GM21717 (cell line): ENCODE results near the gene KCNC3.

ENCODE experiments used
- ATAC-seq: cut with Tn5 transposase; IDR thresholded peaks from one replicate; pipeline ENCODE4 v1.9.1; 2021; ENCODE audit warnings: mild to moderate bottlenecking, moderate library complexity; ENCODE audit not compliant: unreplicated experiment

Gene KCNC3

GRCh38 chr19:50312967-50313811, 16.0 kb downstream of the KCNC3 start:
- ATAC-seq, result no peak

GRCh38 chr19:50311723-50312635, 17.2 kb downstream of the KCNC3 start:
- ATAC-seq, result no peak

- no peak for ATAC-seq
These were observed 18.3 kb downstream of the KCNC3 start for GRCh38 chr19:50310759-50311465.

GRCh38 chr19:50309396-50310125, 19.6 kb downstream of the KCNC3 start:
- no peak for ATAC-seq

- ATAC-seq, result no peak
These were observed 20.2 kb downstream of the KCNC3 start for GRCh38 chr19:50308991-50309390.

GRCh38 chr19:50303558-50303957, 25.6 kb downstream of the KCNC3 start:
- no peak for ATAC-seq

GRCh38 chr19:50301607-50301971, 27.6 kb downstream of the KCNC3 start:
- ATAC-seq, result no peak

- ATAC-seq, result no peak
These were observed 28.2 kb downstream of the KCNC3 start for GRCh38 chr19:50300814-50301606.

GRCh38 chr19:50300051-50300450, 29.1 kb downstream of the KCNC3 start:
- ATAC-seq, result no peak

- ATAC-seq, result no peak
These were observed 35.7 kb downstream of the KCNC3 start for GRCh38 chr19:50293263-50294004.

GRCh38 chr19:50292216-50292827, 36.9 kb downstream of the KCNC3 start:
- no peak for ATAC-seq

GRCh38 chr19:50290775-50291174, 38.4 kb downstream of the KCNC3 start:
- no peak for ATAC-seq

- no peak for ATAC-seq
These were observed 39.2 kb downstream of the KCNC3 start for GRCh38 chr19:50290011-50290410.

- ATAC-seq, result no peak
These were observed 40.2 kb downstream of the KCNC3 start for GRCh38 chr19:50288954-50289353.

GRCh38 chr19:50287331-50287730, 41.8 kb downstream of the KCNC3 start:
- no peak for ATAC-seq

- no peak for ATAC-seq
These were observed 42.7 kb downstream of the KCNC3 start for GRCh38 chr19:50286443-50286842.

- ATAC-seq, result no peak
These were observed 43.3 kb downstream of the KCNC3 start for GRCh38 chr19:50285833-50286232.

- no peak for ATAC-seq
These were observed 47.7 kb downstream of the KCNC3 start for GRCh38 chr19:50281491-50281890.

- ATAC-seq, result no peak
These were observed 48.2 kb downstream of the KCNC3 start for GRCh38 chr19:50280983-50281382.
